Panc1 (cell line): ENCODE data around the gene DPH6. TPM values are rescaled to one million over a fixed set of nuclear protein-coding genes. Genes with fewer than 3 reads are reported as not detected.

ENCODE experiments used
- ATAC-seq: fragments of 200-7000 bp; cut with Tn5 transposase; 2 replicates; pipeline ENCODE4 v1.9.1; 2020; ENCODE audit warnings: mild to moderate bottlenecking, moderate library complexity
- BruUV-seq: library from RNA; stranded (reverse); fragments of 400-500 nt; replicated peaks from 2 replicates; lab custom pipeline; 2021; lab: Mats Ljungman, UMichigan
- CTCF ChIA-PET: fragments of 300-600 bp; sonication (Branson Sonifier 250); formaldehyde crosslinking; loops from one replicate; lab custom pipeline; 2022; ENCODE audit warnings: antibody characterized with exemption; lab: Charles Lee
- POLR2A ChIA-PET: fragments of 300-600 bp; sonication (Branson Sonifier 250); formaldehyde crosslinking; loops from one replicate; lab custom pipeline; 2022; ENCODE audit warnings: antibody characterized with exemption; lab: Charles Lee
- DNase-seq: peaks from one replicate; pipeline ENCODE4 v3.0.0-alpha.2; 2010; ENCODE audit warnings: low read depth, low spot score
- H3K27ac ChIP-seq: 2 replicates; pipeline ENCODE4 v1.5.1; 2011; ENCODE audit warnings: mild to moderate bottlenecking, low read length, inconsistent platforms
- H3K27me3 ChIP-seq: fragments of 200-500 bp; sonication (Bioruptor generic); 2 replicates; pipeline ENCODE4 v1.6.0; 2014; ENCODE audit warnings: low read length, inconsistent platforms; ENCODE audit not compliant: control insufficient read depth, insufficient read depth
- H3K36me3 ChIP-seq: fragments of 200-500 bp; sonication (Bioruptor generic); 2 replicates; pipeline ENCODE4 v1.5.1; 2014; ENCODE audit warnings: inconsistent platforms, mild to moderate bottlenecking, low read length, moderate library complexity; ENCODE audit not compliant: control insufficient read depth, insufficient read depth
- H3K4me1 ChIP-seq: 2 replicates; pipeline ENCODE4 v1.5.1; 2011; ENCODE audit warnings: inconsistent platforms, mild to moderate bottlenecking, low read length, moderate library complexity; ENCODE audit not compliant: control insufficient read depth, insufficient read depth
- H3K4me3 ChIP-seq, 2 experiments: 2 replicates each; pipeline ENCODE4 v1.5.1; 2011 to 2012; ENCODE audit warnings: low read depth in 2 of 2, low read length in 2 of 2, mild to moderate bottlenecking in 2 of 2, inconsistent platforms in 1 of 2, moderate library complexity in 1 of 2
- H3K9me3 ChIP-seq: fragments of 200-500 bp; sonication (Bioruptor generic); 2 replicates; pipeline ENCODE4 v1.5.1; 2014; ENCODE audit warnings: low read depth, mild to moderate bottlenecking, inconsistent platforms, low read length, moderate library complexity; ENCODE audit not compliant: control insufficient read depth, insufficient read depth
- POLR2AphosphoS5 ChIP-seq: IDR thresholded peaks from 2 replicates; pipeline ENCODE4 v1.6.1; 2012; ENCODE audit warnings: mild to moderate bottlenecking, low read depth, low read length, moderate library complexity
- SIN3A ChIP-seq: IDR thresholded peaks from 2 replicates; pipeline ENCODE4 v1.6.1; 2012; ENCODE audit warnings: low read depth, mild to moderate bottlenecking, low read length, moderate library complexity, borderline replicate concordance; ENCODE audit not compliant: insufficient read depth
- TCF7L2 ChIP-seq: IDR thresholded peaks from 2 replicates; pipeline ENCODE4 v1.6.1; 2011; ENCODE audit warnings: mild to moderate bottlenecking, low read depth, low read length, inconsistent platforms
- in situ Hi-C: cut with HindIII; loops from 2 replicates; pipeline ENCODE4 v1.10.0; 2016; ENCODE audit warnings: low sequenced_read_pairs, low pct_unique_long_range_greater_than_20kb
- intact Hi-C: fragments of 100-400 bp; cut with micrococcal nuclease; formaldehyde crosslinking; loops from one replicate; pipeline ENCODE4 v1.10.0; 2022; ENCODE audit not compliant: unreplicated experiment
- total RNA-seq: library from RNA; stranded (reverse); gene quantifications from one replicate; pipeline ENCODE4 v1.2.1, GENCODE V29; 2021; ENCODE audit not compliant: unreplicated experiment
- TF ChIP-seq, protein P1 (sequence below), 2 experiments: IDR thresholded peaks; 2 replicates each; pipeline ENCODE4 v1.6.1; 2011 to 2012; ENCODE audit warnings: low read depth in 2 of 2, control low read depth in 1 of 2, low read length in 1 of 2, mild to moderate bottlenecking in 1 of 2, moderate library complexity in 1 of 2; ENCODE audit not compliant: insufficient read depth in 1 of 2
- TF ChIP-seq, protein P2 (sequence below): fragments of 450-650 bp; IDR thresholded peaks from 2 replicates; pipeline ENCODE4 v1.5.1; 2017; ENCODE audit warnings: mild to moderate bottlenecking

Gene DPH6
- total RNA-seq, 1 experiment from 2014 or later = 24.0 TPM

DNA sequence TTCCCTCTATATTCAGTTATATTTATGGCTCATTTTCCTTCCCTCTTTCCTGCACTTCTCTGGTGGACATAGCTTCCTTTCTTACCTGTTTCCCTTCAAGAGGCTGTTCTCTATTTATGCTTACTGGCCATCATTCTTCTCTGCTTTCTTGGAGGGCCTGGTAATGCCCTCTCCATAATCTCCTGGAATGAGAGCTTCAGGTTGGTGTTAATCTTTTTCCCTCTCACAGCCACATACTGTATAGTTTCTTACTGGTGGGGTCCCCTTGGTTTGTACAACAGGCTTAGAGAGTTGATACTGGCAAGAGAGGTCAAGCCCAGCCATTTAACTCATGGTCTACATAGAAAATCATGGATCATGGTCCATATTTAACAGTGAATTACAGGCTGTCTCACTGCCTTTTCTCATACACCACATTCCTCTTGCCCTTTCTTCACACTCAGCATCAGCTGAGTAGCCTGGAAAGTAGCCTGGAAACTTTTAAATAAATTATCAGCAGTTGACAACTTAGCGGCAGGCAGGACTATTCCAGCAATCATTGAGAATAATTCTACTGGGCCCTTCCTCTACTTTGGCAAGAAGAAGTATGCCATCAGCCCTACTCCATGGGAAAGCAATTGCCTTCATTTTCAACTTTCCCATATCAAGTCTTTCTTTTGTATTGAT is 38.0 kb upstream of the DPH6 start:
- ChIA-PET CTCF (no interaction called here), POLR2A (no interaction called here)
- no TSS peak for BruUV-seq
- in situ Hi-C loops = no loop called here
- intact Hi-C loops = no loop called here
- Histone ChIP-seq H3K9me3 (no peaks in the 10 kb centered on the region), H3K4me3 (no peak overlapping the region), H3K4me1 (no peaks in the 10 kb centered on the region), H3K27ac (no peak overlapping the region), H3K27me3 (no peaks in the 10 kb centered on the region), H3K36me3 (no peaks in the 10 kb centered on the region)
- TF ChIP-seq POLR2AphosphoS5 (no peak), SIN3A (no peak), TCF7L2 (no peak)
- TF ChIP-seq, protein P1, sequence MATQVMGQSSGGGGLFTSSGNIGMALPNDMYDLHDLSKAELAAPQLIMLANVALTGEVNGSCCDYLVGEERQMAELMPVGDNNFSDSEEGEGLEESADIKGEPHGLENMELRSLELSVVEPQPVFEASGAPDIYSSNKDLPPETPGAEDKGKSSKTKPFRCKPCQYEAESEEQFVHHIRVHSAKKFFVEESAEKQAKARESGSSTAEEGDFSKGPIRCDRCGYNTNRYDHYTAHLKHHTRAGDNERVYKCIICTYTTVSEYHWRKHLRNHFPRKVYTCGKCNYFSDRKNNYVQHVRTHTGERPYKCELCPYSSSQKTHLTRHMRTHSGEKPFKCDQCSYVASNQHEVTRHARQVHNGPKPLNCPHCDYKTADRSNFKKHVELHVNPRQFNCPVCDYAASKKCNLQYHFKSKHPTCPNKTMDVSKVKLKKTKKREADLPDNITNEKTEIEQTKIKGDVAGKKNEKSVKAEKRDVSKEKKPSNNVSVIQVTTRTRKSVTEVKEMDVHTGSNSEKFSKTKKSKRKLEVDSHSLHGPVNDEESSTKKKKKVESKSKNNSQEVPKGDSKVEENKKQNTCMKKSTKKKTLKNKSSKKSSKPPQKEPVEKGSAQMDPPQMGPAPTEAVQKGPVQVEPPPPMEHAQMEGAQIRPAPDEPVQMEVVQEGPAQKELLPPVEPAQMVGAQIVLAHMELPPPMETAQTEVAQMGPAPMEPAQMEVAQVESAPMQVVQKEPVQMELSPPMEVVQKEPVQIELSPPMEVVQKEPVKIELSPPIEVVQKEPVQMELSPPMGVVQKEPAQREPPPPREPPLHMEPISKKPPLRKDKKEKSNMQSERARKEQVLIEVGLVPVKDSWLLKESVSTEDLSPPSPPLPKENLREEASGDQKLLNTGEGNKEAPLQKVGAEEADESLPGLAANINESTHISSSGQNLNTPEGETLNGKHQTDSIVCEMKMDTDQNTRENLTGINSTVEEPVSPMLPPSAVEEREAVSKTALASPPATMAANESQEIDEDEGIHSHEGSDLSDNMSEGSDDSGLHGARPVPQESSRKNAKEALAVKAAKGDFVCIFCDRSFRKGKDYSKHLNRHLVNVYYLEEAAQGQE (IDR thresholded peaks at IDR 0.05; ENCODE audit: insufficient read depth in 1 of 2, low read depth in 2 of 2, low read length in 1 of 2) = no peak
- TF ChIP-seq, protein P2, sequence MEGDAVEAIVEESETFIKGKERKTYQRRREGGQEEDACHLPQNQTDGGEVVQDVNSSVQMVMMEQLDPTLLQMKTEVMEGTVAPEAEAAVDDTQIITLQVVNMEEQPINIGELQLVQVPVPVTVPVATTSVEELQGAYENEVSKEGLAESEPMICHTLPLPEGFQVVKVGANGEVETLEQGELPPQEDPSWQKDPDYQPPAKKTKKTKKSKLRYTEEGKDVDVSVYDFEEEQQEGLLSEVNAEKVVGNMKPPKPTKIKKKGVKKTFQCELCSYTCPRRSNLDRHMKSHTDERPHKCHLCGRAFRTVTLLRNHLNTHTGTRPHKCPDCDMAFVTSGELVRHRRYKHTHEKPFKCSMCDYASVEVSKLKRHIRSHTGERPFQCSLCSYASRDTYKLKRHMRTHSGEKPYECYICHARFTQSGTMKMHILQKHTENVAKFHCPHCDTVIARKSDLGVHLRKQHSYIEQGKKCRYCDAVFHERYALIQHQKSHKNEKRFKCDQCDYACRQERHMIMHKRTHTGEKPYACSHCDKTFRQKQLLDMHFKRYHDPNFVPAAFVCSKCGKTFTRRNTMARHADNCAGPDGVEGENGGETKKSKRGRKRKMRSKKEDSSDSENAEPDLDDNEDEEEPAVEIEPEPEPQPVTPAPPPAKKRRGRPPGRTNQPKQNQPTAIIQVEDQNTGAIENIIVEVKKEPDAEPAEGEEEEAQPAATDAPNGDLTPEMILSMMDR = no peak
- no peak for DNase-seq
- no peak for ATAC-seq

DNA sequence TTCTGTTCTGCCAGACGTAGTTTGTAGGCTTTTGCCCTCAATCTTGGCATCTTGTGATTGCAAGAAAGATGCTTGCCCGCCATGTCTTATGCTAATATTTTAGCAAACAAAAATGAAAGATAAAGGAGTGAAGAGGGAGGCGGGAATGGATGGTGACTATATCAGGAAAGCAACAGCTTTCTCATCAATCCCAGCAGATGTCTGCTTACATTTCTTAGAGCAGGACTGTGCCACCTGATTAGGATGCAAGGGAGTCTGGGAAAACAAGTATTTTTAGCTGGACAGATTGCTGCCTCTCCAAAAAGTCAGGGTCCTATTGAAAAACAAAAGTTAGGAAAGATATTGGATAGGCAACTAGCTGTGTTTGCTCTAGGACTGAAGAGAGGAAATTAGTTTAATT is 34.6 kb upstream of the DPH6 start:
- in situ Hi-C loops = no loop called here
- no TSS peak for BruUV-seq
- Histone ChIP-seq H3K9me3 (no peaks in the 10 kb centered on the region), H3K27ac (no peak overlapping the region), H3K36me3 (no peaks in the 10 kb centered on the region), H3K4me1 (no peaks in the 10 kb centered on the region), H3K4me3 (no peak overlapping the region), H3K27me3 (no peaks in the 10 kb centered on the region)
- ChIA-PET CTCF (no interaction called here), POLR2A (no interaction called here)
- TF ChIP-seq SIN3A (no peak), TCF7L2 (no peak), POLR2AphosphoS5 (no peak)
- TF ChIP-seq, protein P1 (IDR thresholded peaks at IDR 0.05; ENCODE audit: insufficient read depth in 1 of 2, low read depth in 2 of 2, low read length in 1 of 2) = no peak
- TF ChIP-seq, protein P2 = no peak
- intact Hi-C loops = no loop called here
- no peak for ATAC-seq
- DNase-seq = no peak
